Measurements from ENCODE around the gene NBEAL2. TPM values are rescaled to one million over a fixed set of nuclear protein-coding genes. Genes with fewer than 3 reads are reported as not detected.

The NBEAL2 gene
- polyA plus RNA-seq, 1 donor = 13.9 TPM

- DNase-seq (ENCODE audit: low read depth) = no peak
These were observed 6.7 kb downstream of the NBEAL2 start for GRCh38 chr3:46986055-46986730.

GRCh38 chr3:46986782-46987310, 7.4 kb downstream of the NBEAL2 start:
- no peak for DNase-seq (ENCODE audit: low read depth)

GRCh38 chr3:46987319-46987742, 7.9 kb downstream of the NBEAL2 start:
- DNase-seq (ENCODE audit: low read depth) = no peak

GRCh38 chr3:46987743-46988401, 8.4 kb downstream of the NBEAL2 start:
- no peak for DNase-seq (ENCODE audit: low read depth)

- DNase-seq (ENCODE audit: low read depth) = no peak
These were observed 9.2 kb downstream of the NBEAL2 start for GRCh38 chr3:46988616-46989015.

- no peak for DNase-seq (ENCODE audit: low read depth)
These were observed 9.8 kb downstream of the NBEAL2 start for GRCh38 chr3:46989146-46989810.

GRCh38 chr3:46990573-46991374, 11.3 kb downstream of the NBEAL2 start:
- no peak for DNase-seq (ENCODE audit: low read depth)

GRCh38 chr3:46991406-46992165, 12.1 kb downstream of the NBEAL2 start:
- DNase-seq (ENCODE audit: low read depth) = no peak

GRCh38 chr3:46992231-46992630, 12.8 kb downstream of the NBEAL2 start:
- DNase-seq (ENCODE audit: low read depth) = no peak

GRCh38 chr3:46993292-46993691, 13.8 kb downstream of the NBEAL2 start:
- no peak for DNase-seq (ENCODE audit: low read depth)

- DNase-seq (ENCODE audit: low read depth) = no peak
These were observed 14.5 kb downstream of the NBEAL2 start for GRCh38 chr3:46993986-46994385.

- DNase-seq (ENCODE audit: low read depth) = no peak
These were observed 15.6 kb downstream of the NBEAL2 start for GRCh38 chr3:46994801-46995731.

GRCh38 chr3:46995901-46996562, 16.6 kb downstream of the NBEAL2 start:
- DNase-seq (ENCODE audit: low read depth) = no peak

GRCh38 chr3:46996689-46997452, 17.4 kb downstream of the NBEAL2 start:
- DNase-seq (ENCODE audit: low read depth) = no peak

GRCh38 chr3:46997453-46998091, 18.1 kb downstream of the NBEAL2 start:
- DNase-seq (ENCODE audit: low read depth) = no peak

GRCh38 chr3:46998121-46998851, 18.8 kb downstream of the NBEAL2 start:
- no peak for DNase-seq (ENCODE audit: low read depth)

GRCh38 chr3:46998852-46999515, 19.5 kb downstream of the NBEAL2 start:
- DNase-seq (ENCODE audit: low read depth) = no peak
